ENCODE data around the gene MKNK2.
"Not testable (repeated sequence)": the region's sequence is repeated elsewhere in the genome, so short reads cannot be mapped to it uniquely, and the experiment has no call there.

Gene MKNK2

GRCh38 chr19:2050991-2051772, at the start of gene MKNK2:
Gene MKNK2, minus strand, starts transcription at chr19:2051244. Its CDS starts 393 bp downstream, at chr19:2050851.
- DNase-seq (ENCODE audit: low read depth in 2 of 2) = peak; percentile 90 to 93

- no peak for DNase-seq (ENCODE audit: low read depth in 2 of 2)
Measured at GRCh38 chr19:2100719-2101061, 49.6 kb upstream of the MKNK2 start.

- no peak for DNase-seq (ENCODE audit: low read depth in 2 of 2)
Measured at GRCh38 chr19:2099937-2100718, 49.1 kb upstream of the MKNK2 start.

GRCh38 chr19:2099054-2099501, 48.0 kb upstream of the MKNK2 start:
- no peak for DNase-seq (ENCODE audit: low read depth in 2 of 2)

- DNase-seq (ENCODE audit: low read depth in 2 of 2) = no peak
Measured at GRCh38 chr19:2097886-2098327, 46.9 kb upstream of the MKNK2 start.

GRCh38 chr19:2097203-2097885, 46.3 kb upstream of the MKNK2 start:
- DNase-seq (ENCODE audit: low read depth in 2 of 2) = no peak

- peak; percentile 100 for DNase-seq (ENCODE audit: low read depth in 2 of 2)
Measured at GRCh38 chr19:2096480-2097202, 45.6 kb upstream of the MKNK2 start, which contains the start of gene IZUMO4. Gene IZUMO4, plus strand, starts transcription at chr19:2096915. Its CDS starts 31 bp downstream, at chr19:2096946.

- peak; percentile 65 to 75 for DNase-seq (ENCODE audit: low read depth in 2 of 2)
Measured at GRCh38 chr19:2096034-2096479, 45.0 kb upstream of the MKNK2 start, which contains the start of gene MOB3A. Gene MOB3A, minus strand, starts transcription at chr19:2096326. Its CDS starts 17,766 bp downstream, at chr19:2078560.

- not testable (repeated sequence) for DNase-seq (ENCODE audit: low read depth in 2 of 2)
Measured at GRCh38 chr19:2091926-2092525, 41.0 kb upstream of the MKNK2 start.

GRCh38 chr19:2089727-2090053, 38.6 kb upstream of the MKNK2 start:
- DNase-seq (ENCODE audit: low read depth in 2 of 2) = no peak

- DNase-seq (ENCODE audit: low read depth in 2 of 2) = no peak
Measured at GRCh38 chr19:2089001-2089711, 38.1 kb upstream of the MKNK2 start.

- DNase-seq (ENCODE audit: low read depth in 2 of 2) = no peak
Measured at GRCh38 chr19:2087621-2088100, 36.6 kb upstream of the MKNK2 start.

GRCh38 chr19:2086695-2087620, 35.9 kb upstream of the MKNK2 start:
- not testable (repeated sequence) for DNase-seq (ENCODE audit: low read depth in 2 of 2)

GRCh38 chr19:2084993-2085720, 34.1 kb upstream of the MKNK2 start:
- peak; percentile 88 to 93 for DNase-seq (ENCODE audit: low read depth in 2 of 2)

GRCh38 chr19:2083174-2083854, 32.3 kb upstream of the MKNK2 start:
- peak in 1 of 2 donors; percentile 54 for DNase-seq (ENCODE audit: low read depth in 2 of 2)

- no peak for DNase-seq (ENCODE audit: low read depth in 2 of 2)
Measured at GRCh38 chr19:2081873-2082810, 31.1 kb upstream of the MKNK2 start.
